ENCODE data around the gene DNAJC17.
A peak's percentile ranks its signal among the peaks of the same experiment; 100 is the strongest.

DNAJC17 gene

DNA sequence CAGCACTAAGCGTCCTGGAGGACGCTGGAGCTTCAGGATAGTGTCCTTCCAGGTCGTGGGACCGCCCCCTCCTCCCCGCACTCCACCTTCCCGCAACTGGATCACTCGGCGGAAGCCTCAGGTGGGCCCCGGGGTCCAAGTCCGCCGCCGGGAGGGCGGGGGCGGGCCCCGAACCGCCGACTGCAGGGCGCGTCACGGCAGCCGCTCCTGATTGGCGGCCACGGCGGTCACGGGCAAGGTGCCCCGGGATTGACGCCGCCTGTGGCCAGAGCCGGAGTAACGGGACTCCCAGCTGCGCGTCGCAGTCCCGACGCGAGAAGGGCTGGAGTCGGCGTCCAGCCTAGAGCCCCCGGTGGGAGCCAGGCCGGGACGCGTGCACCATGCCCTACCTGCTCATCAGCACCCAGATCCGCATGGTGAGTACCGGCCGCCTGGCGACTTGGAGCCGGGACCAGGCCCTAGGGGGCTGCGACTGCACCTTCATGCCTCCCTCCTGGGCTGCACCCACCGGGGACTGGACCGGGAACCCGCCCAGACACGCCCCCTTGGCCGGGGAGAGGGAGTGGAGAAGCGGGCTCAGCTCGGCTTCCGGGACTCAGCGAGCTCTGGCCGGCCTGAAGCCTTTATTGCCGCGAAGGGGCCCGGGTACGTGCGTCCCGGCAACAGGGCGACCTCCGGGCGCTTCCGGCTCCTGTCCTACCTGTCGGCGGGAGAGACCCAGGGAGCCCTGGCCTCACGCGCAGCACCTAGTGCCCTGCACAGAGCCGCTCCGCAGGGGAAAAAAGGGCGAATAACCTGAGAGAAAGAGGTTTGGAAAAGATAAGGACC lies 43.3 kb downstream of the DNAJC17 start, which contains the start of gene GCHFR:
Gene GCHFR (plus strand): TSS at position 268 of the 828 bp plus-strand sequence. CDS start 113 bp downstream, at position 381.
- DNase-seq = peak; percentile 64

DNA sequence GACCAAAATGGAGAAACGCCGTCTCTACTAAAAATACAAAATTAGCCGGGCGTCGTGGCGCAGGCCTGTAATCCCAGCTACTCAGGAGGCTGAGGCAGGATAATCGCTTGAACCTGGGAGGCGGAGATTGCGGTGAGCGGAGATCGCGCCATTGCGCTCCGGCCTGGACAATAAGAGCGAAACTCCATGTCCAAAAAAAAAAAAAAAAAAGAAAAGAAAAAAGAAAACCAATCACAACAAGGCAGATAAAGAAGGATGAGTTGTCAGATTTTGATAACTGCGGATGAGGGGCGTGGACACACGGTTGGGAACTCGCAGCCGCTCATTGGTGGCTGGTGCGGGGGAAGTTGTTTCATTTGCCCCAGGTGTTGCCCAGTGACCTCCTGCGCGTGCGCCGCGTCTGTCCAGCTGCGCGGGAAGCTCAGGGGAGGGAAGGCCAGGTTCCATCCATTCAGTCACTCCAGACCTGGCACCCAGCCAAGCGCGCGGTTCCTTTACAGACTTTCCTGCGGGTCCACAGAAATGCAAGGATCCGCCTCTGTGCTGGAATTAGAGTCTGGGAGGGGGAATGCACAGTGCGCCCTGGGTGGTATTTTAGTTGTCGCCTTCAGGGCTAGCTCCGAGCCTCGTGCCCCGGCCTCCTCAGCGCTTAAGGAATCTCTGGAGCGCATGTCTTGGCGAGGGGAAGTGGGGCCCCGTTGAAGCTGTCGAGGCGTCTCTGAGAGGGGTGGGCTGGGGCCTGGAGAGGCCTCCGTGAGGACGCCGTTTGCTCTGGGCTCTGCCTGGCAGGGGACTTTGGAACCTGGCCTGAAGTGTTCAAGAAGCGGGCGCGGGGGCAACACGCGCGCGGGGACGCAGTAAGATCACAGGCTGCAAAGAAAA lies 44.1 kb downstream of the DNAJC17 start:
- peak; percentile 15 for DNase-seq

DNA sequence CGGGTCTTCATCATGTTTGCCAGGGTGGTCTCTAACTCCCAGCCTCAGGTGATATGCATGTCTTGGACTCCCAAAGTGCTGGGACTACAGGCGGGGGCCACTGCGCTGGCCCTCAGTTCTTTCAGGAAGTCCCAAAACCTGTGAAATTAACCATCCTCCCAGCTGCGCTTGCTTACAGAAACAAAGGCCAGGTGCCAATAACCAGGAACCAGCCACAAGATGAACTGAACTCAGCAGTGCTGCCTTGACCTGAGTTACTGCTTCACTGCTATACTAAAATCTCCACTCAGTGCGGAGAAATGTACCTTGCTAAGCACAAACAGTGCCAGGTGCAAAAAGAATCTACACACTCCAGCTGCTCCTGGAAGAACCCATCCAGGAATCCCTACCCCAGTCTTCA lies 47.3 kb downstream of the DNAJC17 start:
- no peak for DNase-seq

DNA sequence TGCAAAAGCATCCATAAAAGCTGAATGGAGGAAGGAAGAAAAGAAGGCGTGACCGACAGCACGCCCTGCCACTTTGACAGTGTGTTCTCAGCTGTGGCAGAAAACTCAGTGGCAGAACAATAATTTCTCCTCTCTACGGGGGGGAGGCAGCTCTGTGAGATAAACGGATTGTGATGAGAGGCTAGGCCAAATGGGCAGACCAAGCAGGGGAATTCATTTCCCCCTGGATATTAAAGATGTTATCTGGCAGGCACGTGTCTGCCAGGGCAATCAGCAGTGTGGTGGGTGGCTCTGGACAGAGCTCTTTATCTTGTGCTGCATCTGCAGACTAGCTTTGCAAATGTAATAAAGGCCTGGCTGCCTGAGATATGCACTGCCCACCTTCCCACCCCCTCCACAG lies 50.3 kb downstream of the DNAJC17 start:
- DNase-seq = no peak

DNA sequence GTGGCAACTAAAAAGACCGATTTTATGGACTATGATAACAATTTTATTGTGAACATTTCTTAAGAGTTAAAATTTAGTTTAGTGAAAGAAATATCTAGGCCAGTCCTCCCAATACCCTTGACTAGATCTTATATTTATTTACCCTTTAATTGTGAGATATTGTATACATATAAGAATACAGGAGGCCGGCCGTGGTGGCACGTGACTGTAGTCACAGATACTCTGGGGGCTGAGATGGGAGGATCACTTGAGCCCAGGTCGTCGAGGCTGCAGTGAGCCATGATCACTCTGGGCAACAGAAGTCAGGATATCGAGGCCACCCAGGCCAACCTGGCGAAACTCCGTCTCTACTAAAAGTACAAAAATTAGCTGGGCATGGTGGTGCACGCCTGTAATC lies 51.5 kb downstream of the DNAJC17 start:
- DNase-seq = no peak

DNA sequence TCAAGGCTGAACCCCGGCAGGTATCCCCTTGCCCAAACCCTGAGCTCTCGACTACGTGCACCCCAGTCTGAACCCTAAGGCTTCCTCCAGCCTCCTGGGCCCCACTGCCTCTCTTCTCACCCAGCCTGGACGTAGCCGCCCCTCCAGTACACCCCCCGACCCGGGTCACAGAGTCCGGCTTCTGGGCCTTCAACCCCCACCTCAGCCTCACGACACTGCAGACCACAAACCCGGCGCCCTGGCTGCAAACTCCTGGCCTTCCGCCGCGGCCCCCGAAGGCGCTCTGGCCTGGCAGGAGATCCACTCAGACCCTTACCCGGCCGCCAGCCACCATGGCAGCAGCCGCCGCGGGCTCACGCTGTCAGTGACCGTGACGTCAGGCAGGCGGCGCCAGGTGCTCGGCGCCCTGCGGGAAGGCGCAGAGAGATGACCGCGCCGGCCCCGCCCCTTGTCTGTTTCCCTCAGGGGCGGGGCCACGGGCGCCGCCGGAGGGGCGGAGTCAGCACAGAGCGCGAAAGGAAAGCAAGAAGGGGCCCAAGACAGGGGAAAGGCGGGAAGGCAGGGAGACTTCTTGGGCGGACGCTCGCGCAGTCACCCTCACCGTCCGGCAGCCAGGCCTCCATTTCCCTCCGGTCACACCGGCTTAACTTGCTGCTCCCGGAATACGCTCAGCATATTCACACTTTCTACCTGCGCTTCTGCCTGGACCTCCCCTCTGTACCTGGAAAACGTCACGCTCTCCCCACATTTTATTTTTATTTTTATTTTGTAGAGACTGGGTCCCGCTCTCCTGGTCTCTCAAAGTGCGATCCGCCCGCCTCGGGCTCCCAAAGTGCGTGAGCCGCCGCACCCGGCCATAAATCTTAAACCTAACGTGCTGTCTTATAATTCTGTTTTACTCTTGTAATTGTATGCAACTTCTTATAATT lies 52.1 kb downstream of the DNAJC17 start, which contains the start of gene RMDN3:
Gene RMDN3 (minus strand): TSS at position 372 of the 929 bp plus-strand sequence. CDS start 471 bp downstream, outside the sequence.
- DNase-seq = peak; percentile 91

DNA sequence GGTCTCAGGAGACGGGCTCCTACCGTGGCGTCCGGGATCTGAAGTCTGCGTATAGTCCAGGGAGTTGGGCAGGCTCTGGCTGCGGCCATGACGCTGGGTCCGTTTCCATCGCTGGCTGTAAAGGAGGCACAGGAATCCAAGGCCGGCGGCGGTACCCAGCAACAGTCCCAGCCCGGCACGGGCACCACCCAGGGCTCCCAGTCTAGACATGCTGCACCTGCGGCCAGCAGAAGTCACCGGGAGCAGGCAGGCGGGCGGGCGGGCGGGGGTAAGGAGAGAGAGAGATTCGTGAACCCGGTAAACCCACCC lies 52.7 kb downstream of the DNAJC17 start:
- DNase-seq = no peak

DNA sequence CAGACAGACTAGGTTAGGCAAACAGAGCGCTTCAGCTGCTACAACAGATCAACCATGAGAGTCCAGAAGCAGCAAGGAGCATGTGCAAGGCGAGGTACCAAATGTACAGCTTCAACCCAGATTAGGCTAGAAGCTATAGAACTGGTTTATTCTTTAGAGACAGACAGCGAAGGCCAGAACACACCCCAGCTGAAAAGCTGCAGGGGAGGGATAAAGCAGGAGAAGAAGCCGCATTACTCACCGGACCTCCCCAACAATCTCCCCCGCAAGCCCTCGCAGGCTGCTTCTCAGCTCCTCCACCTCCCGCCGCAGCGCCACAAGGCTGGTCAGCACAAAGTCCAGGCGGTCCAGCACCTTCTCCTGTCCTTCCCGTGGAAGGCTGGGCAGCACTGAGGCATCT lies 55.5 kb downstream of the DNAJC17 start:
- DNase-seq = no peak

DNA sequence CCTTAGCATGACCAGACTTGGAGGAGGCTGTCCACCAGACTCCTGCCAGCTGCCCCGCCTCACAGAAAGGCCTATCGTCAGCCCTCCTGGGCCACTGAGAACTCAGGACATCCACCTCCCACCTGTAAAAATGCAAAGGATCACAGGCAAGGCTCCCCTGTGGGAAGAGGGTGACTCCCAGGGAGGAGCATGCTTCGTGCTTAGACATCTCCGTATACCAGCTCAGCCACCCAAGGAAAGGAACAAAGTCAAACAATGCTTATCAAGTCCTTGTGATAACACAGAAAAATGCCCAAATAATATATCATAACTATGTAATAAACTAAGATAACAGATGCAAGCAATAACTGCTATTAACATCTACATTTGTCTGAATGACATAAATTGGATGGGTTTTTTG lies 56.4 kb downstream of the DNAJC17 start:
- no peak for DNase-seq

DNA sequence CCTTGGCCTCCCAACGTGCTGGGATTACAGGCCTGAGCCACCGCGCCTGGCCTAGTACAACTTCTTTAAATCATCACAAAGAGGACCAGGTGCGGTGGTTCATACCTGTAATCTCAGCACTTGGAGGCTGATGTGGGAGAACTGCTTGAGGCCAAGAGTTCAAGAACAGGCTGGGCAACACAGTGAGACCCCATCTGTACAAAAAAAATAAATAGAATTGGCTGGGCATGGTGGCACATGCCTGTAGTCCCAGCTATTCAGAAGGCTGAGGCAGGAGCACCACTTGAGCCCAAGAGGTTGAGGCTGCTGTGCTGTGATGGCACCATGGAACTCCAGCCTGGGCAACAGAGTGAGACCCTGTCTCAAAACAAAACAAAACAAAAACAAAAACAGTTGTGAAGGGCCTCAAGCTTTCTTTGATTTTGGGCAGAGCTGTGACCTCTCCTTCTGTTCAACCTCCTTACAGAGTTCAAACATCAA lies 58.1 kb downstream of the DNAJC17 start:
- DNase-seq = no peak

DNA sequence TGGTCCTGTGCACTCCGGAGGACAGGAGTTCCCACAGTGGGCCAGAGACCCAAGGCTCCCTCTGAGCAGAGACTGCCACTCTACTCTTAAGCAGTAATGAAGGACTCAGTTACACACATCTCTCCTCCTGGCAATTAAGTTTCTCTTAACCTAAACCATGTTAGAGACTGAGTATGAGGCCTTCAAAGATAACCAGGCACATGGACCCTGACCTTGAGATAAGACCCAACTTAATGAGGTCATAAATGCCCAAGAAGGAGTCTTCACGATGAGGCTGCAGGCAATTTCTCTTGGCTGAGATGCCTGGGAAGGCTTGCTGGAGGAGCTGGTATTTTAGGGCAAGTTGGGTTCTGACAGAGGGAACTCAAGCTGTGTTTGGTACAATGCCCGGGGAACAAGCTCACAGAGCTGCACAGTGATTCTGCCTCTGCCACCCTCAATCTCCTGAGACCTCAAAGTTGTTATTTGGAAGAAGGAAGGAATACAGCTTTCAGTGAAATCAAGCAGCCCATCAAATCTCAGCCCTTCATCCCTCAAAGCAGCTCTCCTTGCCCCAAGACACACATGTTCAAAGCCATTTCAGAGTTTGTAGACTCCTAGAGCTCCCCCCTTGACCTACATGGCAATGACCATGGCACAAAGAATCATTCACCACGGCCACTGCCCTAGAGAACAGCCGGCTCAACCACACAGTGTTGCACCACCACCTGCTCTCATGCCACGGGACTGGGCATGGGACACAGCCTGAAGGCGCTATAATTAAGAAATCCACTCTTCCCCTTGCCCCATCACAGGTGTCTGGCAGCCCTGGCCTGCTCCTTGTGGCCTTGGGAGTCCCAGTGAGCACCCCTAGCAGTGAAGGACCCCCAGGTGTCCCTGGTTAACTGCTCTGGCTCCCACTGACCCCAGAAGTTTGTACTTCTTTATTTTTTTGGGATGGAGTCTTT lies 59.3 kb downstream of the DNAJC17 start:
- DNase-seq = no peak

DNA sequence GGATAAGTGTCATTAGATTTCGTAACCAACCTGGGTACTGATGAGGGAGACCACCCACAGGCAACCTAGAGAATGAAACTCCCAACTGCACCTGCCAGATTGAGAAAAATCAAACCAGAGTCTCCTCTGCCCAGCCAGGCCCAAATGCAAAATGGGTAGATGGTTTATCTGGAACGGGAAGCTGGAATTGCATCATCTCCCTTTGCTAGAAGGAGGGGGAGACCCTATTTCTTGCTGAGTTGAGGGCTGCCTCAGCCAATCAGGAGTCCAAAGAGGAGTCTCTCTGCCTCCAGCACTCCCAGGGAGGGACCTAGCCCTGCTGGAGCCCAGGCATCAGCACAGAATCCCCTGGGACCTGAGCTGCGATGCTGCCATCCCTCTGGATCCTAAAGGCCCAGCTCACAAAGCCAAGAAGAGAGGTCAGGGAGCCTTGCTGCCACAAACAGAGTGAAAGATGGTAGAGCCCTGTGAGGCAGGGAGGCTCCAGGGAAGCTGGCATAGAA lies 60.3 kb downstream of the DNAJC17 start:
- no peak for DNase-seq

DNA sequence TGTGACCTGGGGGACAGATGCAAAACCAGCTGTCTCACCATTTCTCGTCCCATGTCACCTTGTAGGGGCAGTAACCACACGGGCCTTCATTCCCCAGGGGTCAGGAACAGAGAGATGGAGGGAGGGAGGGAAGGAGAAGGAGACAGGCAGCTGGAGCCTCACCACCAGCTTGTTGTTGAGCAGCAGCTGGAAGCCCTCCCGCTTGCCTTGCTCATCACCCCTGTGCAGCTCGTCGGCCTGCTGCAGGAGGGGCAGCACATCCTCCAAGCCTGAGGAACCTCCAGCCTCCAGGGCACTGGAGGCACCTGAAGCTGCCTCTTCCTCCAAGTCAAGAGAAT lies 62.5 kb downstream of the DNAJC17 start:
- no peak for DNase-seq

DNA sequence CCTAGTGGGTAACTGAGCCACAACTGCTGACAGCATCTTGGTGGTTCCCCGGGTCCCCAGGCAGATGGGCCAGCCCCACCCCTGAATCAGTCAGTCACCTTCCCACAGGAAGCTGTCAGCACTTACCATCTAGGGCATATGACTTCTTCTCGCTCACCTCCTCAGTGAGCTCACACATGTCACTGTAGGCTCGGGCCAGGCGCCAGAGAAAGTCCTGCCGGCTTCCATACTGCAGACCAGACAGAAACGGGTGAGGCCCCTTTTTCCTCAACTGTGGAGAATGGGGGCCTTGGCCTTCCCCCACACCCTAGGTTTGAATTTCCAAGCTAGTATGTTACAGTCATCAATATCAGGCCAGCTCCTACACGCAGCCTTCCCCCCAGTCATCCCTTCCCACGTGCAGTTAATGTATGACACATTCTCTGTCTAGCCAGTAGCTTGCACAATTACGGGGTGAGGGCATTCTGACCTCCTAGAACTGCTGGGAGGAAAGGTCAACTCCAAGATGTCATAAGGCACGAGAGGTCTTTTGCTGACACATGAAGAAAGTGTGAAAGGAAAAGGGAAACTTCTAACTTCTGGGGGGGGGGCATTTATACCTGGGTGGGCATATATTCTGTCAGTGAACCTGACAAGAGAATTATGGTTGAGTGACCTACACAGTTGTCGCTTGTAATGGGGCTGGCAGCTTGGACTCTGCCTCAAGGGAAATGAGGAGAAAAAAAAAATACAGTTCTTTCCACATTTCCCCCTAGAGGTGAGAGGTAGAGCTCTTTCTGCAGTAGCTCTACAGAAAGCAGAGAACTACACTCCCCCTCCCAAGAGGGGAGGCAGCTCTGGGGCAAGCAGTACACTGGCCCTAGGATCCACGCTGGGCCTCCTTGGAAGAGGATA lies 63.1 kb downstream of the DNAJC17 start:
- peak; percentile 61 for DNase-seq

DNA sequence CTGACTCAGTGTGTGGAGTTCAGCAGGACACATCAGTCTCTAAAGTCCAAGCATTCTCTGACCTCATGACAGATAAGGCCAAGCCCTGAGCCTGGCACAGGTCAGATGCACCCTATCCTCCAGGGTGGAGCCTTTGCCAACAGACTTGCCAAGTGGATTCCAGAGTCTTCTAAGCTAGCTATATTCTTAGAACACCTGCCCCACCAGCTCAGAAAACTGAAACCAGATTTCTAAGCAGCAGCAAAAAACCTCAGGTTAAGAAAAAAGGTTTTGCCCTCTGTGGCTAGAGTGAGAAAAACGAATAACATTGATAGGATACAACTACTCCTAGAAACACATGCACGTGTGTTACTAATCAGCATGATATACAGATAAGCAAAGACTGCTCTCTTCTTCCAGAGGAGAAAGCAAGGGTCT lies 63.8 kb downstream of the DNAJC17 start:
- DNase-seq = no peak

DNA sequence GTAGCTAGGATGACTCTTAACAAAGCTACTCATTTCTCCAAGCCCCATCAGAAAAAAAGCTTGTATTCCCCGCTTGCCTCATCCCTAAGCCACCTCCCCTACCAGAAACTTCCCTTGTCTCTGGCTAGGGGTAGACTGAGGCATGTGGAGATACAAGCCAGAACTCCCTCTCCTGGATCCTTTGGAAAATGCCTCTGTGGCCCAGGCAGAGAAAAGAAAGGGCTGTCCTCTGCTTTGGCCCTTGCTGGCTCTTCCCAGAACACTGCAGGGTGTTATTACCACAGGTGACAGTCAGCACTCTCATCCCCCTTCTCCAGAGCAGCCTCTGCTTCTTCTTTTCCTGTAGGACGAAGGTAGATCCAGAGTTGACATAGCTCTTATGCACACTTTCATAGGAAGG lies 67.4 kb downstream of the DNAJC17 start:
- no peak for DNase-seq

DNA sequence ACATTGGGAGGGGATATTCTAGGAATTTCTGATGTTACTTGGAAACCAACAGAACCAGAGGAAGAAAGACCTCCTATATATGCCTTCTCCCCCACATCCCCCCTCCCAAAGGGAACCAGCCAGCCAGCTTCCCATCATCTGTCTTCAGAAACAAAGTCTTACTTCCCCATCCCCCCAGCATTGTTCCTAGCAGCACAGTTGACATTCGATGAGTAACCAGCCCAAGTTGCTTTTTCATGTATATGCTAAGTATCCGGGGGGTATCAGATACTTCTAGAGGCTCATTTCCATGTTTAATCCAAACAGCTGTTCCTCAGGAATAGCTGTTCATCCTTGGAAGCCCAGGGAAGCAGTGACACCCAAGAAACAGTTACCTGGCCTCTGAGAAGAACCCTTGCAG lies 68.2 kb downstream of the DNAJC17 start:
- DNase-seq = no peak

DNA sequence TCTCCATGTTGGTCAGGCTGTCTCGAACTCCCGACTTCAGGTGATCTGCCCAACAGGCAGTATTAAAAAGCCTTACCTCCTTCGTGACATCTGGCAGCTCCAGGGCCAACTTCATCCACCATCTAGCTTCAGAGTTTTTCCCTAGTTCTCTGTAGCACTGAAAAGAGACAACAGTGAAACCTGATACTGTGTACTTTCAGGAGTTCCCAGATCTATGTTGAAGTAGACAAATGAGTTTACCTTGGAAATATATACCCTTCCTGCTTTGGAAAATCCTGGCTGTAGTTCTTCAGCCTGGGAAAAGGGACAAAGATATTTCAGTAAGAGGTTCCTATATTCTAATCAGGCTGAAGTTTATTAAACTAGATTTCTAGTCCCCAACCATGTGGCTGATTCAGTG lies 70.2 kb downstream of the DNAJC17 start:
- DNase-seq = no peak

DNA sequence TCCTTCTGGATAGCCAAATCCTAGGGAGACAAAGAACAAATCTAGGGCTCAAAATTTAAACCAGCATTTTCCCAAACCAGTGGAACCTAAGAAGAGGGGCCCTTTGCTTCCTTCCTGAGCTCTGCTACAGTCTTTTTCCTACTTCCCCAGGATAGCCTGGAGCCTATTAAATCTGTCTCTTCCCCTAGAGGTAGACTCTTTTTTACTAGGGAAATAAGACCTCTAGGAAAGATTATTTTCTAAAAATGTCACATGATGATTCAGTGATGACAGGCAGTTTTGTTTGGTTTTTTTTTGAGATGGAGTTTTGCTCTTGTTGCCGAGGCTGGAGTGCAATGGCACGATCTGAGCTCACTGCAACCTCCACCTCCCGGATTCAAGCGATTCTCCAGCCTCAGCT lies 70.7 kb downstream of the DNAJC17 start:
- no peak for DNase-seq

DNA sequence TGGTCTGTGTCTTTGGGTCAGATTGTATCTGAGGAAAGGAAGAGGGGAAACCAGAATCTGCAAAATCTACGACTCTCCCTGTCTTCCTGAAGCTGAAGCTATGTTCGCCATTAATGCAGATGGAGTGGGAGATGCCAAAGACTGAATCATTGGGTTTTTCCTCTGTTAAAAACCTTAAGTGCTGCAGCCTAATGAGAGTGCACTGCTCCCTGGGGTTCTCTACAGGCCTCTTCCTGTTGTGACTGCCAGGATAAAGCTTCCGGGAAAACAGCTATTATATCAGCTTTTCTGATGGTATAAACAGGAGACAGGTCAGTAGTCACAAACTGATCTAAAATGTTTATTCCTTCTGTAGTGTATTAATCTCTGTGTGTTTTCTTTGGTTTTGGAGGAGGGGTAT lies 76.2 kb downstream of the DNAJC17 start:
- DNase-seq = no peak
